ENCODE measurements around the gene FSIP1.

FSIP1 gene

GRCh38 chr15:39781147-39781966 is 1.3 kb downstream of the FSIP1 start:
- H3K9me3 ChIP-seq (ENCODE audit: control insufficient read depth, insufficient read depth, low read length): no peaks in the 10 kb centered on the region
- H3K4me1 ChIP-seq (ENCODE audit: control insufficient read depth, insufficient read depth, low read length): peaks cover 25% of the 10 kb centered on the region
- H3K27me3 ChIP-seq (ENCODE audit: control insufficient read depth, insufficient read depth, low read length): no peaks in the 10 kb centered on the region
- no peaks in the 10 kb centered on the region for H3K36me3 ChIP-seq (ENCODE audit: control insufficient read depth, insufficient read depth, low read length)
- H3K4me3 ChIP-seq (ENCODE audit: low read depth, low read length): no peak overlapping the region
- H3K9ac ChIP-seq (ENCODE audit: low read depth, low read length): no peak overlapping the region

- H3K27me3 ChIP-seq (ENCODE audit: control insufficient read depth, insufficient read depth, low read length): no peaks in the 10 kb centered on the region
- H3K4me3 ChIP-seq (ENCODE audit: low read depth, low read length): no peak overlapping the region
- H3K9me3 ChIP-seq (ENCODE audit: control insufficient read depth, insufficient read depth, low read length): no peaks in the 10 kb centered on the region
- H3K36me3 ChIP-seq (ENCODE audit: control insufficient read depth, insufficient read depth, low read length): no peaks in the 10 kb centered on the region
- H3K9ac ChIP-seq (ENCODE audit: low read depth, low read length): no peak overlapping the region
- H3K4me1 ChIP-seq (ENCODE audit: control insufficient read depth, insufficient read depth, low read length): peaks cover 10% of the 10 kb centered on the region
These were observed 4.6 kb downstream of the FSIP1 start for GRCh38 chr15:39778021-39778420.

DNA sequence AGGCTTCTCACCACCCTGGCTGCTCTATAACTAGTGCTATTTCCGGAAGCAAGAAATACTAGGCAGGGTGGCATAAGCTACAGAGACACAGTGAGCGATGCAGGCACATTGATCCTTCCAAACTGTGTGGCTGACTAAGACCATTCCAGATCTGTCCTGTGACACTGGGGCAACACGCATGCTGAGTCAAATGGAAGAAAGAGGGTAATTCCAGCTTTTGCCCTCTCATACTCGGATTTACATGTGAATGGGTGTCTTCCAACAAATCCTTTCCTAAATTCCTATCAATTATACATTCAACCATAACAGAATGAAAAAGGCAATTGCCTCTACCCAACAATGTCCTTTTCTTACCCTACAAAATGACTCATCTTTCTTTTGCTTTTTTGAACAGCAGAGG is 5.1 kb downstream of the FSIP1 start:
- H3K4me3 ChIP-seq (ENCODE audit: low read depth, low read length): no peak overlapping the region
- no peaks in the 10 kb centered on the region for H3K27me3 ChIP-seq (ENCODE audit: control insufficient read depth, insufficient read depth, low read length)
- no peaks in the 10 kb centered on the region for H3K36me3 ChIP-seq (ENCODE audit: control insufficient read depth, insufficient read depth, low read length)
- H3K9ac ChIP-seq (ENCODE audit: low read depth, low read length): no peak overlapping the region
- peaks cover 10% of the 10 kb centered on the region for H3K4me1 ChIP-seq (ENCODE audit: control insufficient read depth, insufficient read depth, low read length)
- H3K9me3 ChIP-seq (ENCODE audit: control insufficient read depth, insufficient read depth, low read length): no peaks in the 10 kb centered on the region

DNA sequence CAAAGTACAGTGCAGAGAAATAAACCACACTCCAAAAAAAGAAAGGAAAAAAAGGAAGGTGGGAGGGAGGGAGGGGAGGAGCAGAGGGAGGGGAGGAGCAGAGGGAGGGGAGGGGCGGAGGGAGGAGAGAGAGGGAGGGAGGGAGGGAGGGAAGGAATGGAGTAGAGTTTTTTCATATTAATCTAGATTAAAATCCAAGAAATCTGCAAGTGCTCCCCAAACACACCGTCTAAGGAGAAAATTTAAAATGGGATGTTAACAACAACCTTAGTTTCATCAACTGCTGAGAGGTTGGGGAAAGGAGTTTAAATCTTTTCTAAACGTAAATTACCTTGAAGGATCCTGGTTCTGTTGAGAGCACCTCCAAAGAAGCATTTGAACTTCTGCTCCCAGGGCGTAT is 6.6 kb downstream of the FSIP1 start:
- Histone ChIP-seq H3K4me3 (ENCODE audit: low read depth, low read length) (no peak overlapping the region), H3K4me1 (ENCODE audit: control insufficient read depth, insufficient read depth, low read length) (peaks cover 12% of the 10 kb centered on the region), H3K9ac (ENCODE audit: low read depth, low read length) (no peak overlapping the region), H3K27me3 (ENCODE audit: control insufficient read depth, insufficient read depth, low read length) (no peaks in the 10 kb centered on the region), H3K36me3 (ENCODE audit: control insufficient read depth, insufficient read depth, low read length) (no peaks in the 10 kb centered on the region), H3K9me3 (ENCODE audit: control insufficient read depth, insufficient read depth, low read length) (no peaks in the 10 kb centered on the region)

DNA sequence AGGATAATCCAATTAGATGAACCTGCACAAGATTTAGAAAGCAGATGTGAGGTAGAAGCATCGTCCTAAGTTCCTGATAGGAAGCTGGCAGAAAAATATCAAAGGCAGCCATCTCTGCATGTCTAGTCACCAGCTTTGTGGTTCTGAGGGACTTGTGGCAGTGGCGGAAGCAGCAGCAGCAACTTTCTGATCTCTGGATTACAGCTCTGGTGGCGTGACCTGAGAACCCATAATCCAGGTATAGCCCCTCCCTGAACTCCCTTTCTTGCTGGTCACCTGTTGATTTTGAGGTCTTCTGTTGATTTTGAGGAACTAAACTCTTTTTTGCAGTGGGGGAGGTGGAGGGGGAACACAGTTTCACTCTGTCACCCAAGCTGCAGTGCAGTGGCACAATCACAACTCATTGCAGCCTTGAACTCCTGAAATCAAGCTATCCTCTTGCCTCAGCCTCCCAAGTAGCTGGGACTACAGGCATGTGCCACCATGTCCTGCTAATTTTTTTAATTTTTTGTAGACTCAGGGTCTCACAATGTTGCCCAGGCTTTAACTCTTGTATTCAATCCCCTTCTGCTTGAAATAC is 7.9 kb downstream of the FSIP1 start:
- H3K27me3 ChIP-seq (ENCODE audit: control insufficient read depth, insufficient read depth, low read length): no peaks in the 10 kb centered on the region
- H3K9me3 ChIP-seq (ENCODE audit: control insufficient read depth, insufficient read depth, low read length): no peaks in the 10 kb centered on the region
- H3K36me3 ChIP-seq (ENCODE audit: control insufficient read depth, insufficient read depth, low read length): no peaks in the 10 kb centered on the region
- H3K4me3 ChIP-seq (ENCODE audit: low read depth, low read length): no peak overlapping the region
- no peak overlapping the region for H3K9ac ChIP-seq (ENCODE audit: low read depth, low read length)
- peaks cover 14% of the 10 kb centered on the region for H3K4me1 ChIP-seq (ENCODE audit: control insufficient read depth, insufficient read depth, low read length)

- Histone ChIP-seq H3K27me3 (ENCODE audit: control insufficient read depth, insufficient read depth, low read length) (no peaks in the 10 kb centered on the region), H3K9ac (ENCODE audit: low read depth, low read length) (no peak overlapping the region), H3K4me3 (ENCODE audit: low read depth, low read length) (no peak overlapping the region), H3K9me3 (ENCODE audit: control insufficient read depth, insufficient read depth, low read length) (no peaks in the 10 kb centered on the region), H3K36me3 (ENCODE audit: control insufficient read depth, insufficient read depth, low read length) (no peaks in the 10 kb centered on the region), H3K4me1 (ENCODE audit: control insufficient read depth, insufficient read depth, low read length) (peaks cover 4% of the 10 kb centered on the region)
These were observed 11.6 kb downstream of the FSIP1 start for GRCh38 chr15:39770748-39771689.

- H3K9me3 ChIP-seq (ENCODE audit: control insufficient read depth, insufficient read depth, low read length): no peaks in the 10 kb centered on the region
- no peaks in the 10 kb centered on the region for H3K36me3 ChIP-seq (ENCODE audit: control insufficient read depth, insufficient read depth, low read length)
- H3K4me1 ChIP-seq (ENCODE audit: control insufficient read depth, insufficient read depth, low read length): peaks cover 4% of the 10 kb centered on the region
- H3K27me3 ChIP-seq (ENCODE audit: control insufficient read depth, insufficient read depth, low read length): no peaks in the 10 kb centered on the region
- H3K9ac ChIP-seq (ENCODE audit: low read depth, low read length): no peak overlapping the region
- H3K4me3 ChIP-seq (ENCODE audit: low read depth, low read length): no peak overlapping the region
These were observed 14.7 kb downstream of the FSIP1 start for GRCh38 chr15:39767921-39768320.

GRCh38 chr15:39761006-39761405 is 21.6 kb downstream of the FSIP1 start:
- Histone ChIP-seq H3K27me3 (ENCODE audit: control insufficient read depth, insufficient read depth, low read length) (no peaks in the 10 kb centered on the region), H3K4me3 (ENCODE audit: low read depth, low read length) (no peak overlapping the region), H3K9me3 (ENCODE audit: control insufficient read depth, insufficient read depth, low read length) (no peaks in the 10 kb centered on the region), H3K4me1 (ENCODE audit: control insufficient read depth, insufficient read depth, low read length) (no peaks in the 10 kb centered on the region), H3K36me3 (ENCODE audit: control insufficient read depth, insufficient read depth, low read length) (no peaks in the 10 kb centered on the region), H3K9ac (ENCODE audit: low read depth, low read length) (no peak overlapping the region)

GRCh38 chr15:39756806-39757522 is 25.7 kb downstream of the FSIP1 start:
- Histone ChIP-seq H3K4me1 (ENCODE audit: control insufficient read depth, insufficient read depth, low read length) (no peaks in the 10 kb centered on the region), H3K27me3 (ENCODE audit: control insufficient read depth, insufficient read depth, low read length) (no peaks in the 10 kb centered on the region), H3K9me3 (ENCODE audit: control insufficient read depth, insufficient read depth, low read length) (no peaks in the 10 kb centered on the region), H3K4me3 (ENCODE audit: low read depth, low read length) (no peak overlapping the region), H3K9ac (ENCODE audit: low read depth, low read length) (no peak overlapping the region), H3K36me3 (ENCODE audit: control insufficient read depth, insufficient read depth, low read length) (no peaks in the 10 kb centered on the region)

DNA sequence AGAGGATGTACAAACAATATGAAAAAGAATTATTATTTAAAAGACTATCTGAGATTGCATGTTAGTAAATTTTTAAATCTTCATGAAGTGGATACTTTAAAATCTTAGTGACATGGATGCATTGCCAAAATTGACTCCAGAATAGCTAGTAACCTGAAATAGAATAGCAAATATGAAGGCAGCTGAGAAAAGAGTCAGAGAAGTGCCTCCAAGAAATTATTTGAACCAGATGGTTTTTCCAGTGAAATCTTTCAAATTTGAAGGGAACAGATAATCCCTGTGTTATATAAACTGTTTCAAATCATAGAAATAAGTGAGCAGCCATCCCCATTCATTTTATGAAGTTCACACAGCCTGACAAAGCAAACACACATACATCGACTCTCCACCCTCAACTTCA is 29.6 kb downstream of the FSIP1 start:
- no peaks in the 10 kb centered on the region for H3K9me3 ChIP-seq (ENCODE audit: control insufficient read depth, insufficient read depth, low read length)
- H3K4me3 ChIP-seq (ENCODE audit: low read depth, low read length): no peak overlapping the region
- H3K27me3 ChIP-seq (ENCODE audit: control insufficient read depth, insufficient read depth, low read length): no peaks in the 10 kb centered on the region
- H3K4me1 ChIP-seq (ENCODE audit: control insufficient read depth, insufficient read depth, low read length): no peaks in the 10 kb centered on the region
- no peak overlapping the region for H3K9ac ChIP-seq (ENCODE audit: low read depth, low read length)
- H3K36me3 ChIP-seq (ENCODE audit: control insufficient read depth, insufficient read depth, low read length): no peaks in the 10 kb centered on the region

- Histone ChIP-seq H3K9ac (ENCODE audit: low read depth, low read length) (no peak overlapping the region), H3K9me3 (ENCODE audit: control insufficient read depth, insufficient read depth, low read length) (no peaks in the 10 kb centered on the region), H3K27me3 (ENCODE audit: control insufficient read depth, insufficient read depth, low read length) (no peaks in the 10 kb centered on the region), H3K4me3 (ENCODE audit: low read depth, low read length) (no peak overlapping the region), H3K4me1 (ENCODE audit: control insufficient read depth, insufficient read depth, low read length) (no peaks in the 10 kb centered on the region), H3K36me3 (ENCODE audit: control insufficient read depth, insufficient read depth, low read length) (no peaks in the 10 kb centered on the region)
These were observed 30.4 kb downstream of the FSIP1 start for GRCh38 chr15:39752246-39752645.
